Amygdala (tissue), 56 donors: Measurements from ENCODE around the gene CMPK2.
"Not testable (repeated sequence)": the region's sequence is repeated elsewhere in the genome, so short reads cannot be mapped to it uniquely, and the experiment has no call there.

Experiments used
- DNase-seq, 56 donors: peaks; one replicate each; lab custom pipeline; 2025; lab: John Stamatoyannopoulos, UW

The CMPK2 gene

GRCh38 chr2:6881516-6881915 is 15.8 kb upstream of the CMPK2 start:
- DNase-seq: no peak

GRCh38 chr2:6881046-6881445 is 15.3 kb upstream of the CMPK2 start:
- DNase-seq: no peak

GRCh38 chr2:6880200-6880733 is 14.6 kb upstream of the CMPK2 start:
- DNase-seq: no peak

GRCh38 chr2:6879011-6879410 is 13.3 kb upstream of the CMPK2 start:
- no peak for DNase-seq

- DNase-seq: no peak
Observed at GRCh38 chr2:6878549-6878948, 12.8 kb upstream of the CMPK2 start.

- peak in 8 of 56 donors; percentile 7 to 45 (median 18) for DNase-seq
Observed at GRCh38 chr2:6877402-6878304, 11.9 kb upstream of the CMPK2 start, which contains the start of gene RSAD2. TSS of gene RSAD2 (plus strand) at chr2:6877777. CDS start at chr2:6877801, 24 bp downstream.

- no peak for DNase-seq
Observed at GRCh38 chr2:6876309-6876708, 10.6 kb upstream of the CMPK2 start.

- DNase-seq: no peak
Observed at GRCh38 chr2:6874032-6874431, 8.3 kb upstream of the CMPK2 start.

- DNase-seq: no peak
Observed at GRCh38 chr2:6872394-6872793, 6.7 kb upstream of the CMPK2 start.

GRCh38 chr2:6866982-6867381 is 1.3 kb upstream of the CMPK2 start:
- no peak for DNase-seq

GRCh38 chr2:6866275-6866671 is 566 bp upstream of the CMPK2 start:
- DNase-seq: peak in 9 of 56 donors; percentile 5 to 31 (median 11)

GRCh38 chr2:6864923-6865345 is 773 bp downstream of the CMPK2 start:
- peak in 4 of 56 donors; percentile 13 to 44 (median 26) for DNase-seq

- no peak for DNase-seq
Observed at GRCh38 chr2:6864231-6864754, 1.4 kb downstream of the CMPK2 start.

- DNase-seq: peak in 1 of 56 donors; percentile 10
Observed at GRCh38 chr2:6863792-6864191, 1.9 kb downstream of the CMPK2 start.

GRCh38 chr2:6860296-6860695 is 5.4 kb downstream of the CMPK2 start:
- no peak for DNase-seq

- not testable (repeated sequence) for DNase-seq
Observed at GRCh38 chr2:6858466-6859027, 7.2 kb downstream of the CMPK2 start.

- DNase-seq: no peak
Observed at GRCh38 chr2:6856548-6856920, 9.2 kb downstream of the CMPK2 start.

- DNase-seq: no peak
Observed at GRCh38 chr2:6855860-6856547, 9.7 kb downstream of the CMPK2 start.

GRCh38 chr2:6854416-6854815 is 11.3 kb downstream of the CMPK2 start:
- no peak for DNase-seq

- no peak for DNase-seq
Observed at GRCh38 chr2:6852195-6852594, 13.5 kb downstream of the CMPK2 start.
